Measurements from ENCODE around the gene STC2.

STC2 gene

DNA sequence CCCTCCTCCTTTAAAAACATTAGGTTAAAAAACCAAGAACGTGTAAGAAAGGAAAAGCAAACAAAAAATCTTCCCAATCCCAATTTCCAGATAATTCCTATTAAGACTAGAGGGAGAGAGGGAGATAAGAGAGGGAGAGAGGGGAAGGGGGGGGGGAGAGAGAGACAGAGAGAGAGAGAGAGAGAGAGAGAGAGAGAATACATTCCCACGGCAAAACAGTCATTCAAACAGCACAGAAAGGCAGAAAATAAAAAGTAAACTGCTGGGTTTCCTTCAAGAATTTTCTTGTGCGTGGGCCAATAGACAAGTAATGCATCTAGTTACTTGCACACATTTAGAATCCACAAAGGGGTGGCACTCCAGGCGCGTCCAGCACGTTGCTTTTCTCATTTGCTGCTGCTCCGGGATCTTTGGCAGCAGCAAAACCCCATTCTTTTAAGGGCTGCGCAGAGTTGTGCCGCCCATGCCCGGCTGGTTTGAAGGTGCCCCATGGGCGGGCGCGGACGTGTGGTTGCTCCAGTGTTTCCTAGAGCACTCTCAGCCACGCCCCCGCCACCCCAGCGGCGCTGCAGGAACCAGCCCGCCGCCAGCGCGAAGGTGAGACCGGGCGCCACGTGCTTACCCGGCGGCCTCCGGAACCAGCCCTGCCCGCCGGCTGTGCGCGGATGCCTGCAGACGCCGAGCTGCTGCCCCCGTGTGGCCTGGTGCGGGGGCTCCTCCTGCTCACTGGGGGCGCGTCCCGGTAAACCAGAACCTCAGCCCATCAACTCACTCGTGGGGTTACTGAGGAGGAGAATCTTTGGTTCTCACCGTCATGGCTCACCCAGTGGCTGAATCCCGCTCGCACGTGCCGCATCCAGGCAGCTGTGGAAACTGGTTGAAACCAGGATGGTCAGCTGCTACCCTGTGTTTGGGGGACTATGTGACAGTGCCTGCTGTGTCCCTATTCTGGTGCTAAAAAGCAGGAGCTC, 44.6 kb downstream of the STC2 start:
- no peak overlapping the region for H4K5ac ChIP-seq (ENCODE audit: low read length)
- no peak overlapping the region for H2BK15ac ChIP-seq (replicated peaks; ENCODE audit: low read depth)
- H3K27me3 ChIP-seq (ENCODE audit: insufficient read depth, low read length, poor library complexity), result no peaks in the 10 kb centered on the region
- WGBS (ENCODE audit: extremely low coverage, insufficient coverage, low lambda C conversion rate), result no CpG with 5 or more reads among the region's 45 CpGs
- H3K23ac ChIP-seq (ENCODE audit: low read length), result no peak overlapping the region
- H3K4me3 ChIP-seq (ENCODE audit: low read length), result no peak overlapping the region
- H4K8ac ChIP-seq (ENCODE audit: low read depth, low read length), result no peak overlapping the region
- no peak overlapping the region for H3K18ac ChIP-seq (ENCODE audit: low read length)
- H3K4me1 ChIP-seq (ENCODE audit: control insufficient read depth, low read depth, low read length), result no peaks in the 10 kb centered on the region
- H2AK5ac ChIP-seq (ENCODE audit: low read length), result no peak overlapping the region
- peak overlapping the region; percentile 10 for H3K9ac ChIP-seq (ENCODE audit: low read length)
- no peaks in the 10 kb centered on the region for H3K36me3 ChIP-seq (ENCODE audit: control insufficient read depth, insufficient read depth, low read length)
- H3K27ac ChIP-seq (ENCODE audit: low read depth, low read length), result no peak overlapping the region
- DNase-seq, result peak; percentile 89
- H3K56ac ChIP-seq (ENCODE audit: low read length), result peak overlapping the region; percentile 69
- no peaks in the 10 kb centered on the region for H3K79me1 ChIP-seq (ENCODE audit: low read length)
- H3K4me2 ChIP-seq (ENCODE audit: low read length), result peak overlapping the region; percentile 14
- H3K4ac ChIP-seq (ENCODE audit: low read depth, low read length), result no peak overlapping the region
- no peak overlapping the region for H2BK5ac ChIP-seq (ENCODE audit: low read length)
- no peak overlapping the region for H2BK120ac ChIP-seq (ENCODE audit: low read depth, low read length)
- no peaks in the 10 kb centered on the region for H3K79me2 ChIP-seq (ENCODE audit: control insufficient read depth, insufficient read depth, low read length)

GRCh38 chr5:173282916-173283315, 45.3 kb downstream of the STC2 start:
- H3K79me2 ChIP-seq (ENCODE audit: control insufficient read depth, insufficient read depth, low read length), result no peaks in the 10 kb centered on the region
- peak overlapping the region; percentile 6 for H2AK5ac ChIP-seq (ENCODE audit: low read length)
- H3K4ac ChIP-seq (ENCODE audit: low read depth, low read length), result no peak overlapping the region
- H3K36me3 ChIP-seq (ENCODE audit: control insufficient read depth, insufficient read depth, low read length), result no peaks in the 10 kb centered on the region
- H2BK15ac ChIP-seq (replicated peaks; ENCODE audit: low read depth), result no peak overlapping the region
- no peak overlapping the region for H3K18ac ChIP-seq (ENCODE audit: low read length)
- WGBS (ENCODE audit: extremely low coverage, insufficient coverage, low lambda C conversion rate), result no CpG with 5 or more reads among the region's 10 CpGs
- no peak overlapping the region for H2BK5ac ChIP-seq (ENCODE audit: low read length)
- H4K5ac ChIP-seq (ENCODE audit: low read length), result no peak overlapping the region
- no peak overlapping the region for H3K4me3 ChIP-seq (ENCODE audit: low read length)
- peak overlapping the region; percentile 69 for H3K56ac ChIP-seq (ENCODE audit: low read length)
- H4K8ac ChIP-seq (ENCODE audit: low read depth, low read length), result no peak overlapping the region
- no peaks in the 10 kb centered on the region for H3K27me3 ChIP-seq (ENCODE audit: insufficient read depth, low read length, poor library complexity)
- no peak overlapping the region for H3K23ac ChIP-seq (ENCODE audit: low read length)
- peak overlapping the region; percentile 31 for H3K9ac ChIP-seq (ENCODE audit: low read length)
- H3K27ac ChIP-seq (ENCODE audit: low read depth, low read length), result no peak overlapping the region
- H3K4me1 ChIP-seq (ENCODE audit: control insufficient read depth, low read depth, low read length), result no peaks in the 10 kb centered on the region
- H3K4me2 ChIP-seq (ENCODE audit: low read length), result no peak overlapping the region
- H3K79me1 ChIP-seq (ENCODE audit: low read length), result no peaks in the 10 kb centered on the region
- no peak overlapping the region for H2BK120ac ChIP-seq (ENCODE audit: low read depth, low read length)
- DNase-seq, result no peak

DNA sequence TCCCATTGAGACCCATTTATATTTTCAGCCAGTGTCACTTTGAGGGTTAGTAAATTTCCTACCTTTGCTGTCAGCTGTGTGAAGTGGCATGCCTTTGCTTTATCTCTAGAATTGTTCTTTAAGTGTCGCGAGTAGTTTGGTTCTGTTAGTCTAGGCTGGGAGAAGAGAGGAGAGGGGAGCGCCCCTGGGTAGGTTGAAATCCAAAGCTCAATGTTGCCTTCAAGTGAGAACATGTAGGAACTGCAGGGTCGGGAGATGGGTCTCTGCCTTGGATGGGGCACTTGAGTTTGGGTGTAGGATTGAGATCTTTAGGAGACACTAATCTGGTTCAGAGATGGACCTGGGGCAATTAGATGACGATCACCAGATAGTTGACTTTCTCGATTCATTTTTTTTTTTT, 46.3 kb downstream of the STC2 start:
- H3K9ac ChIP-seq (ENCODE audit: low read length), result no peak overlapping the region
- H3K36me3 ChIP-seq (ENCODE audit: control insufficient read depth, insufficient read depth, low read length), result no peaks in the 10 kb centered on the region
- no peaks in the 10 kb centered on the region for H3K4me1 ChIP-seq (ENCODE audit: control insufficient read depth, low read depth, low read length)
- no peak overlapping the region for H3K4ac ChIP-seq (ENCODE audit: low read depth, low read length)
- H3K79me2 ChIP-seq (ENCODE audit: control insufficient read depth, insufficient read depth, low read length), result no peaks in the 10 kb centered on the region
- H3K18ac ChIP-seq (ENCODE audit: low read length), result no peak overlapping the region
- H3K27me3 ChIP-seq (ENCODE audit: insufficient read depth, low read length, poor library complexity), result no peaks in the 10 kb centered on the region
- H2BK120ac ChIP-seq (ENCODE audit: low read depth, low read length), result no peak overlapping the region
- no peak overlapping the region for H2BK5ac ChIP-seq (ENCODE audit: low read length)
- no peak overlapping the region for H4K5ac ChIP-seq (ENCODE audit: low read length)
- peak; percentile 91 for DNase-seq
- no peak overlapping the region for H4K8ac ChIP-seq (ENCODE audit: low read depth, low read length)
- no peak overlapping the region for H3K4me3 ChIP-seq (ENCODE audit: low read length)
- H3K4me2 ChIP-seq (ENCODE audit: low read length), result no peak overlapping the region
- H2BK15ac ChIP-seq (replicated peaks; ENCODE audit: low read depth), result no peak overlapping the region
- no peak overlapping the region for H3K56ac ChIP-seq (ENCODE audit: low read length)
- H3K23ac ChIP-seq (ENCODE audit: low read length), result no peak overlapping the region
- H3K27ac ChIP-seq (ENCODE audit: low read depth, low read length), result no peak overlapping the region
- H2AK5ac ChIP-seq (ENCODE audit: low read length), result no peak overlapping the region
- WGBS (ENCODE audit: extremely low coverage, insufficient coverage, low lambda C conversion rate), result no CpG with 5 or more reads among the region's 6 CpGs
- no peaks in the 10 kb centered on the region for H3K79me1 ChIP-seq (ENCODE audit: low read length)

DNA sequence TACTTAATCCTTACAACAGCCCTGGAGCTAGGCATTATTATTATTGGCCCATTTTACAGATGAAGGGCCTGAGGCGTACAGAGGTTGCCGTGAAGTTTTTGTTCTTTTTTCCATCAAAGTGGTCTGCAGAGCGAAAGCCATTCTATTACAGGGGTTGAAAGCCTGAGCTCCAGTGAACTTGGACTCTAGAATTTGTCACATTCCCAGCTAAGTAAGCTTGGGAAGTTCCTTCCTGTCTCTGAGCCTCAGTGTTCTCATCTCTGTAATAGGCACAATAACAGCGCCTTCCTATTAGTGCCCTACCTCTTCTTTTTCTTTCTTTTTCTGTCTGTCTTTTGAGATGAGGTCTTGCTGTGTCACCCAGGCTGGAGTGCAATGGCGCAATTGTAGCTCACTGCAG, 49.0 kb downstream of the STC2 start:
- Histone ChIP-seq H3K4ac (ENCODE audit: low read depth, low read length) (no peak overlapping the region), H2BK15ac (replicated peaks; ENCODE audit: low read depth) (no peak overlapping the region), H3K23ac (ENCODE audit: low read length) (no peak overlapping the region), H3K79me2 (ENCODE audit: control insufficient read depth, insufficient read depth, low read length) (no peaks in the 10 kb centered on the region), H4K8ac (ENCODE audit: low read depth, low read length) (no peak overlapping the region), H4K5ac (ENCODE audit: low read length) (no peak overlapping the region), H2BK120ac (ENCODE audit: low read depth, low read length) (no peak overlapping the region), H3K18ac (ENCODE audit: low read length) (no peak overlapping the region), H3K56ac (ENCODE audit: low read length) (no peak overlapping the region), H3K4me2 (ENCODE audit: low read length) (no peak overlapping the region), H3K27ac (ENCODE audit: low read depth, low read length) (no peak overlapping the region), H3K9ac (ENCODE audit: low read length) (no peak overlapping the region), H2BK5ac (ENCODE audit: low read length) (no peak overlapping the region), H3K79me1 (ENCODE audit: low read length) (no peaks in the 10 kb centered on the region), H3K4me3 (ENCODE audit: low read length) (no peak overlapping the region), H2AK5ac (ENCODE audit: low read length) (no peak overlapping the region), H3K27me3 (ENCODE audit: insufficient read depth, low read length, poor library complexity) (no peaks in the 10 kb centered on the region), H3K4me1 (ENCODE audit: control insufficient read depth, low read depth, low read length) (no peaks in the 10 kb centered on the region), H3K36me3 (ENCODE audit: control insufficient read depth, insufficient read depth, low read length) (no peaks in the 10 kb centered on the region)
- no CpG with 5 or more reads among the region's 5 CpGs for WGBS (ENCODE audit: extremely low coverage, insufficient coverage, low lambda C conversion rate)
- no peak for DNase-seq

- DNase-seq, result no peak
- Histone ChIP-seq H3K4me2 (ENCODE audit: low read length) (no peak overlapping the region), H2BK5ac (ENCODE audit: low read length) (no peak overlapping the region), H3K9ac (ENCODE audit: low read length) (no peak overlapping the region), H3K4me1 (ENCODE audit: control insufficient read depth, low read depth, low read length) (no peaks in the 10 kb centered on the region), H2BK15ac (replicated peaks; ENCODE audit: low read depth) (no peak overlapping the region), H4K5ac (ENCODE audit: low read length) (no peak overlapping the region), H2BK120ac (ENCODE audit: low read depth, low read length) (no peak overlapping the region), H3K79me1 (ENCODE audit: low read length) (no peaks in the 10 kb centered on the region), H3K4me3 (ENCODE audit: low read length) (no peak overlapping the region), H3K36me3 (ENCODE audit: control insufficient read depth, insufficient read depth, low read length) (no peaks in the 10 kb centered on the region), H3K56ac (ENCODE audit: low read length) (no peak overlapping the region), H2AK5ac (ENCODE audit: low read length) (no peak overlapping the region), H4K8ac (ENCODE audit: low read depth, low read length) (no peak overlapping the region), H3K27me3 (ENCODE audit: insufficient read depth, low read length, poor library complexity) (no peaks in the 10 kb centered on the region), H3K18ac (ENCODE audit: low read length) (no peak overlapping the region), H3K23ac (ENCODE audit: low read length) (no peak overlapping the region), H3K4ac (ENCODE audit: low read depth, low read length) (no peak overlapping the region), H3K79me2 (ENCODE audit: control insufficient read depth, insufficient read depth, low read length) (no peaks in the 10 kb centered on the region), H3K27ac (ENCODE audit: low read depth, low read length) (no peak overlapping the region)
- WGBS (ENCODE audit: extremely low coverage, insufficient coverage, low lambda C conversion rate), result no CpG with 5 or more reads among the region's 5 CpGs
These were observed 49.6 kb downstream of the STC2 start for GRCh38 chr5:173278641-173279040.

Data from mesendoderm (in vitro differentiated cells).